Islet of Langerhans (tissue), 1 donor: ENCODE results near the gene CLHC1.
"Not testable (repeated sequence)": the region's sequence is repeated elsewhere in the genome, so short reads cannot be mapped to it uniquely, and the experiment has no call there.

Source experiments
- FAIRE-seq: peaks from one replicate; lab custom pipeline; 2011; peaks lifted over from hg19 to GRCh38; lab: Jason Lieb, UNC

Gene CLHC1

DNA sequence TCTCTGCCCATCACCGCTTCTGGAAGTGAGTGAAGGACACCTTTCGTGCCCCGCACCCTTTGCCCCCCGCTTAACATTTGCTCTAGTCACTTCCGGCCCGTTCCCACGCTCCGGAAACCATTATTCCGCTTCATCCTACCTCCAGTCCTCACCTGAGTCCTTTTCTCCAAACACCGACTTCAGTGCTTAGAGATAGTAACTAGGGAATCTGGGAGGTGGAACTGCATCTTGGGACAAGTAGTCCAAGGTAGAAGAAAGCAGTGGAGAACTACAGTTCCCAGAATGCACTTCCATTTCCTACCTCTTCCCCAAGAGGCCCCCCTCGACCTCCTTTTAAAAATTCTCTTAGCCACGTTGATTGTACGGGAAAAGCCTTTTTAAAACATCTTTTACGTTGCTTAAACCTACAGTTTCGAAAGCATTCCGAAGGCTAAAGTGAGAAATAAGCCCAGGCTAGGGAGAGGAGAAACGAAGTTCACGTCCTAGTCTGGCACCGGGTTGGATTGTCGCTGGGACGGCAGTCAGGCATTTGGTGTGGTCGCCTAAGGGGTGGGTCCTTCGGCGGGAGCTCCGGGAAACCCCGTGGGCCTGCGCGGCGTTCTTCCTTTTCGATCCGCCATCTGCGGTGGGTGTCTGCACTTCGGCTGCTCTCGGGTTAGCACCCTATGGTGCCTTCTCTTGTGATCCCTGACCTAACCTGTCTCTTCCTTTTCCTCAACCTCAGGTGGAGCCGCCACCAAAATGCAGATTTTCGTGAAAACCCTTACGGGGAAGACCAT lies at the start of gene CLHC1, which contains the start of gene RPS27A:
TSS of gene CLHC1 (minus strand) at position 210 of the 779 bp plus-strand sequence. CDS start 9,882 bp downstream, outside the sequence.
TSS of gene RPS27A (plus strand) at position 605 of the 779 bp plus-strand sequence. CDS start at position 742, 137 bp downstream.
- peak; percentile 95 for FAIRE-seq

- FAIRE-seq = not testable (repeated sequence)
Measured at GRCh38 chr2:55280851-55281546, 48.9 kb upstream of the CLHC1 start.

DNA sequence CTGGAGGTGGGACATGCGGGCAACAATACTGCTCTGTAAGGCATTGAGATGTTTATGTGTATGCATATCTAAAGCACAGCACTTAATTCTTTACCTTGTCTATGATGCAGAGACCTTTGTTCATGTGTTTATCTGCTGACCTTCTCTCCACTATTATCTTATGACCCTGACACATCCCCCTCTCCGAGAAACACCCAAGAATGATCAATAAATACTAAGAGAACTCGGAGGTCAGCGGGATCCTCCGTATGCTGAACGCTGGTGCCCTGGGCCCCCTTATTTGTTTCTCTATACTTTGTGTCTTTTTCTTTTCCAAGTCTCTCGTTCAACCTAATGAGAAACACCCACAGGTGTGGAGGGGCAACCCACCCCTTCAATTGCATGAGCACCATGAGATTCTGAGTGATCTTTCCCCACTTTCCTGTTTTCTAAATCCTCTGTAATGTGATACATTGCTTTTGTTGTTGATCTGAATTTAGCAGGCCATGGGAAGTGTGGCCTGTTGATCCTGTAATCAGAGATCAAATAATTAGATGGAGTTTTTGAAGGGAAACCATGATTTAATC lies 47.8 kb upstream of the CLHC1 start:
- not testable (repeated sequence) for FAIRE-seq

DNA sequence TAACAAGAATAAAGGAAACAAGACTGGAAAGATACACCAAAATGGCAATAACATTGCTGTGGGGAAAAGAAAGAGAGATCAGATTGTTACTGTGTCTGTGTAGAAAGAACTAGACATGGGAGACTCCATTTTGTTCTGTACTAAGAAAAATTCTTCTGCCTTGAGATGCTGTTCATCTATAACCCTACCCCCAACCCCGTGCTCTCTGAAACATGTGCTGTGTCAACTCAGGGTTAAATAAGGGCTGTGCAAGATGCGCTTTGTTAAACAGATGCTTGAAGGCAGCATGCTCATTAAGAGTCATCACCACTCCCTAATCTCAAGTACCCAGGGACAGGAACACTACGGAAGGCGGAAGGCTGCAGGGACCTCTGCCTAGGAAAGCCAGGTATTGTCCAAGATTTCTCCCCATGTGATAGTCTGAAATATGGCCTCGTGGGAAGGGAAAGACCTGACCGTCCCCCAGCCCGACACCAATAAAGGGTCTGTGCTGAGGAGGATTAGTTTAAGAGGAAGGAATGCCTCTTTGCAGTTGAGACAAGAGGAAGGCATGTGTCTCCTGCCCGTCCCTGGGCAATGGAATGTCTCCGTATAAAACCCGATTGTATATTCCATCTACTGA lies 47.2 kb upstream of the CLHC1 start:
- FAIRE-seq = not testable (repeated sequence)

- no peak for FAIRE-seq
Measured at GRCh38 chr2:55277310-55277709, 45.2 kb upstream of the CLHC1 start.

DNA sequence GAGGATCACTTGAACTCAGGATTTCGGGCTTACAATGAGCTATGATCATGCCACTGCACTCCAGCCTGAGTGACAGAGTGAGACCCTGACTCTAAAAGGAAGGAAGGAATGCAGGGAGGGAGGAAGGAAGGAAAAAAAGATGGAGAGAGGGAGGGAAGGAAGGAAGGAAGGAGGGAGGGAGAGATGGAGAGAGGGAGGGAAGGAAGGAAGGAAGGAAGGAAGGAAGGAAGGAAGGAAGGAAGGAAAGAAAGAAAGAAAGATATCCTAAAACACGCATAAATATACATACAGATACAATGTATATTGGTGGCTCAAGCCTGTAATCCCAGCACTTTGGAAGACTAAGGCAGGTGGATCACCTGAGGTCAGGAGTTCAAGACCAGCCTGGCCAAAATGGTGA lies 42.3 kb upstream of the CLHC1 start:
- not testable (repeated sequence) for FAIRE-seq

GRCh38 chr2:55269645-55269990 lies 37.5 kb upstream of the CLHC1 start:
- no peak for FAIRE-seq

DNA sequence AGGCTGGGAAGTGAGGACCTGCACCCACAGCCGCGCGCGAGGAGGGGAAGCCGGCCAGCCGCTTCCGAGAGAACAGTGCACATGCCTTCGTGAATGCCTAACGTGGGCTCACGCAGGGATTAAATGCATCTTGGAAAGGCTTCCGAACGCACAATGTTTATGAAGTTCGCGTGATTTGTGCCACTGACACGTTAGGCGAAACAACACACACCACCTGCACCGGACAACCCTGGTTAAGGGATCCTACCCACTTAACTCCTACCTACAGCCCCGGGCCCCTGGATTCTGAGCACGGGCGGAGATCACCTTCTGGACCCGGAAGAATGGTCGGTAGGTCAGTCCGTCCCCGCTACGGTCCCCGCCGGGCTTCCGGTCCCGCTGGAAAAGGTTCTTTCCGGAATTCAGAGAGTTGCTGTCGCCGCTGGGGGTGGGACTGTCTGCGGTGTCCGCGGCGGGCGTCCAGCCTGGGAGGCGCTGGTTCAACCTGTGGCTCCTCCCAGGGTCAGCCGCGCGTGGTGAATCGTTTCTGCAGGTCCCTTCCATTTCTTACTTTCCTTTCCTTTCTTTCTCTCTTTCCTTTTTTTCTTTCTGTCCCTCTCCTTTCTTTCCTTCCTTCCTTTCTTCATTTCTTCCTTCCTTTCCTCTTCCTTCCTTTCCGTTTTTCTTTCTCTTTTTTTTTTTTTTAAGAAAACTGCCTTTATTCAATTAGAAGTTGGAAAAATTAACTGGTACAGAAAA lies 37.0 kb upstream of the CLHC1 start, which contains the start of gene MTIF2:
TSS of gene MTIF2 (minus strand) at position 325 of the 738 bp plus-strand sequence. CDS start 5,373 bp downstream, outside the sequence.
- FAIRE-seq = peak; percentile 66

GRCh38 chr2:55268288-55268906 lies 36.3 kb upstream of the CLHC1 start:
- FAIRE-seq = no peak

DNA sequence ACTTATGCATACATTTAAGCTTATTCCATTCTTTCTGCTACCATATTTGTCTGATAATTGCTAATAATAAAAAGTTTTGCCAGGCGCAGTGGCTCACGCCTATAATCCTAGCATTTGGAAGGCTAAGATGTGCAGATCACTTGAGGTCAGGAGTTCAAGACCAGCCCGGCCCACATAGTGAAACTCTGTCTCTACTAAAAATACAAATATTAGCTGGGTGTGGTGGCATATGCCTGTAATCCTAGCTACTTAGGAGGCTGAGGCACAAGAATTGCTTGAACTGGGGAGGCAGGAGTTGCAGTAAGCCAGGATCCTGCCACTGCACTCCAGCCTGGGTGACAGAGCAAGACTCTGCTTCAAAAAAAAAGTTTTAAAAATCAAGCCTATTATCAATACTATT lies 27.5 kb upstream of the CLHC1 start:
- FAIRE-seq = not testable (repeated sequence)

- no peak for FAIRE-seq
Measured at GRCh38 chr2:55252832-55253231, 20.7 kb upstream of the CLHC1 start.

DNA sequence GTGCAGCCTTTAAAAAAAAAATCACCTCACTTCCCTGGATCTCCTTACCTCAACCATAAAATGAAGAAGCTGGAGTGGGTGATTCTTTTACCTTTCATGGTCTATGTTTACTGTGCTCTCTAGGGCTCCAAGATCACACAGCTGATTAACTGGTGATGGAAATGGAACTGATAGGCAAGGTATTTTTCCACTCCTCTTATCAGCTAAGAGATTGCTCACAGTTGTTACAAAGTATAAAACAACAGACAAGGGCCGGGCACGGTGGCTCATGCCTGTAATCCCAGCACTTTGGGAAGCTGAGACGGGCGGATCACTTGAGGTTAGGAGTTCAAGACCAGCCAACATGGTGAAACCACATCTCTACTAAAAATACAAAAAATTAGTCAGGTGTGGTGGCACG lies 14.9 kb upstream of the CLHC1 start:
- no peak for FAIRE-seq

- no peak for FAIRE-seq
Measured at GRCh38 chr2:55245411-55245810, 13.3 kb upstream of the CLHC1 start.

- no peak for FAIRE-seq
Measured at GRCh38 chr2:55242617-55243016, 10.5 kb upstream of the CLHC1 start.

- FAIRE-seq = not testable (repeated sequence)
Measured at GRCh38 chr2:55241582-55241981, 9.5 kb upstream of the CLHC1 start.

- FAIRE-seq = no peak
Measured at GRCh38 chr2:55239656-55240222, 7.6 kb upstream of the CLHC1 start.

GRCh38 chr2:55236992-55237543 lies 5.0 kb upstream of the CLHC1 start:
- no peak for FAIRE-seq

DNA sequence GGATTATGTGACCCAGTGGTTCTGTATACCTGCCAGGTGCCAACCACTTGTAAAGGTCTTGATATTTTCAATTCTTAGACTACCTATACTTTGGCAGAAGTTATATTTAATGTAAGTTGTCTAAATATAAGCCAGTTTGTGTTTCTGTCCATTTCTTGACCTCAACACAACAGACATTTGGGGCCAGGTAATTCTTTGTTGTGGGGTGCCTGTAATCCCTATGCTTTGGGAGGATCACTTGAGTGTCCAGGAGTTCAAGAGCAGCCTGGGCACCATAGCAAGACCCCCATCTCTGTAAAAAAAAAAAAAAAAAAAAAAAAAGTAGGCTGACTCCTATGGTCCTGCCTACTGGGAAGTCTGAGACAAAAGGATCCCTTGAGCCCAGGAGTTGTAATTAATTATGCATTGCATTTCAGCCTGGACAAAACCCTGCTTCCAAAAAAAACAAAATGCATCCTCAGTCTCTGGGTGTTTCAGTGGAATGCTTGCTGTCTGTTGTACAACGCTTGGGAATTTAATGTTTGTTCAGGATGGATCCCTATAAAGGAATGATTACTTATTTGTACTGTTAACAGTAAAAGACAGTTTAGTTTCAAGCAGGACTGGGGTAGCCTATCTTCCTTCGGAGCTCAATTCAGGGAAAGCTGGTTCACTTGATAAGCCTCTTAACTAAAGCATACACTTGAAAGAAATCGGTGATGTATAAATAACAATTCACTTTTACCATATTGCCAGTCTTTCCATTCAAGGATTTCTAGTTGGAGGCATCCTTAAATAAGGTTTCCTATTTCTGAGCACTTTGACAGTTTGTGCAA lies 3.8 kb upstream of the CLHC1 start:
- no peak for FAIRE-seq

GRCh38 chr2:55233658-55233940 lies 1.5 kb upstream of the CLHC1 start:
- FAIRE-seq = no peak
